Body of pancreas (tissue), 4 donors: ENCODE measurements around the gene HNRNPA0. TPM values are rescaled to one million over a fixed set of nuclear protein-coding genes. Genes with fewer than 3 reads are reported as not detected.
"Not testable (repeated sequence)": the region's sequence is repeated elsewhere in the genome, so short reads cannot be mapped to it uniquely, and the experiment has no call there.

Experiments
- ATAC-seq: fragments of 150-250 bp; one replicate; pipeline ENCODE4 v1.9.1; 2016
- DNase-seq, 4 donors: peaks; one replicate each; pipeline ENCODE4 v3.0.0-alpha.2; 2019
- H3K27ac ChIP-seq, 4 donors: fragments of 200-600 bp; sonication (generic); 1 replicate in 3 of 4; 2 replicates in 1 of 4; pipeline versions ENCODE4 v1.5.1 to v1.6.1; 2016 to 2019; ENCODE audit warnings: mild to moderate bottlenecking in 1 of 4, mixed read lengths in 1 of 4, moderate library complexity in 1 of 4
- H3K27me3 ChIP-seq, 2 donors: fragments of 200-600 bp; sonication (generic); one replicate each; pipeline ENCODE4 v1.6.0; 2016; ENCODE audit warnings: mild to moderate bottlenecking in 1 of 2
- H3K36me3 ChIP-seq, 2 donors: fragments of 200-600 bp; sonication (generic); replicated peaks in 1 of 2; 2 replicates each; pipeline ENCODE4 v1.5.1; 2016; ENCODE audit warnings: low read depth in 2 of 2; ENCODE audit not compliant: insufficient read depth in 1 of 2
- H3K4me1 ChIP-seq: fragments of 200-600 bp; sonication (generic); one replicate; pipeline ENCODE4 v1.6.0; 2016
- H3K4me3 ChIP-seq, 2 donors: fragments of 200-600 bp; sonication (generic); 1 replicate in 1 of 2; 2 replicates in 1 of 2; pipeline ENCODE4 v1.5.1; 2016 to 2019
- H3K9me3 ChIP-seq, 3 donors: fragments of 200-600 bp; sonication (generic); 1 replicate in 2 of 3; 2 replicates in 1 of 3; pipeline ENCODE4 v1.5.1; 2016
- CTCF ChIP-seq, 7 experiments: fragments of 450-650 bp in 4 of 7; fragments of 200-600 bp in 3 of 7; sonication (generic) in 3 of 7; IDR thresholded peaks; one replicate each; pipeline ENCODE4 v1.5.1; 2016 to 2019; ENCODE audit warnings: antibody characterized with exemption in 7 of 7
- POLR2A ChIP-seq, 3 donors: fragments of 450-650 bp; IDR thresholded peaks; one replicate each; pipeline ENCODE4 v1.6.1; 2016; ENCODE audit warnings: antibody characterized with exemption in 3 of 3, mild to moderate bottlenecking in 2 of 3
- WGBS, 2 donors: methylation state at CpG; one replicate each; pipeline ENCODE4 v1.1.5; 2017; 5-methylcytosine and 5-hydroxymethylcytosine counted together
- intact Hi-C: fragments of 100-400 bp; cut with DNase I; formaldehyde crosslinking; loops from one replicate; pipeline ENCODE4 v1.15.1; 2023
- total RNA-seq, 2 donors: library from RNA; depleted of rRNA; stranded (reverse); fragments of >200 nt; gene quantifications; one replicate each; pipeline ENCODE4 v1.1.0, GENCODE V29; 2016

HNRNPA0 gene
- total RNA-seq, 2 donors from 2014 or later: 7.3 TPM

DNA sequence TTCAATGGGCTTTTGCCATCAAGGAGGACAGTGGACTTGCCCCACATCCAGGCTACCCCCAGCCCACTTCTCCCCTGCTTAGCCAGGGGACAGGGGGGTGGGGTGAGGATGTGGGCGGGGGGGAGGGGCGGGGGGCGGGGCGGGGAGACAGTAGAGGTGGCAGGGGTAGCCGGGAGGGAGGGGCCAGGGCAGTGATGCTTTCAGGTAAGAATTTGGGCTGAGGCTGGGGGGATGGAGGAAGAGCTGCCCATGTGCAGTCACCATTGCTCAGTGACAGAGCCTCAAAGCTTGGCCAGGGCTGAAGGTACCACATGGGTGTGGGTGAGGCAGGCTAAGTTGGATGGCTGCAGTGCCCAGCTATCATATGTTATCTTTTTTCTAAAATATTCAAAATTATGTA, 40.7 kb upstream of the HNRNPA0 start:
- H3K27me3 ChIP-seq: no peaks in the 10 kb centered on the region
- ATAC-seq (no peak), DNase-seq (no peak)
- H3K27ac ChIP-seq: no peak overlapping the region
- intact Hi-C loops: no loop called here
- no peaks in the 10 kb centered on the region for H3K36me3 ChIP-seq
- no peak overlapping the region for H3K4me3 ChIP-seq
- 63 to 100% methylated on average over 1 to 5 of the region's 5 CpGs for WGBS, 2 donors
- TF ChIP-seq CTCF (IDR thresholded peaks at IDR 0.05) (no peak), POLR2A (IDR thresholded peaks at IDR 0.05) (no peak)
- H3K9me3 ChIP-seq: no peaks in the 10 kb centered on the region
- peaks cover 8% of the 10 kb centered on the region for H3K4me1 ChIP-seq

DNA sequence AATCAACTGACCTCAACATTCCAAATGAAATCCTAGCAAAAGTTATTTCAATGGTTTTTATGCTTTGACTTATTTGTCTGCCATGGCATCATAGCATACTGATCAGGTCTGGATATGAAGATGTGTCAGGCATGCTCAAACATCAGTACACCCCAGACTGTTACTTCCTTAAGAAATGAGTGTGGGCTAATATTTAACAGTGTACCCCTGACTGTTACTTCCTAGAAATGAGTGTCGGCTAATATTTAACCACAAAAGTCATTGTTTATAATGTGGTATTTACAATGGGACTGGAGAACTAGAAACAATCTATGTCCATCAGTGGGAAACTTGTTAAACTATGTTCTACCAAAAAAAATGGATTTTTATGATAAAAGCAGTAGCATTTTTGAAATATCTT, 38.1 kb upstream of the HNRNPA0 start:
- WGBS, 2 donors: 38 to 40% methylated on average over 1 of the region's 1 CpG
- DNase-seq: no peak
- H3K4me1 ChIP-seq: peaks cover 8% of the 10 kb centered on the region
- ATAC-seq: no peak
- no peak overlapping the region for H3K27ac ChIP-seq
- H3K27me3 ChIP-seq: no peaks in the 10 kb centered on the region
- no peaks in the 10 kb centered on the region for H3K36me3 ChIP-seq
- no peak overlapping the region for H3K4me3 ChIP-seq
- no peaks in the 10 kb centered on the region for H3K9me3 ChIP-seq
- no peak for TF ChIP-seq POLR2A (IDR thresholded peaks at IDR 0.05)
- no peak for TF ChIP-seq CTCF (IDR thresholded peaks at IDR 0.05)
- intact Hi-C loops: no loop called here

GRCh38 chr5:137791799-137792198, 37.6 kb upstream of the HNRNPA0 start:
- H3K9me3 ChIP-seq: no peaks in the 10 kb centered on the region
- peaks cover 8% of the 10 kb centered on the region for H3K4me1 ChIP-seq
- H3K4me3 ChIP-seq: no peak overlapping the region
- H3K27ac ChIP-seq: no peak overlapping the region
- no peaks in the 10 kb centered on the region for H3K36me3 ChIP-seq
- ATAC-seq: no peak
- 72 to 79% methylated on average over 4 of the region's 4 CpGs for WGBS, 2 donors
- H3K27me3 ChIP-seq: no peaks in the 10 kb centered on the region
- TF ChIP-seq CTCF (IDR thresholded peaks at IDR 0.05): no peak
- TF ChIP-seq POLR2A (IDR thresholded peaks at IDR 0.05): no peak
- intact Hi-C loops: no loop called here
- DNase-seq: no peak

- 78 to 79% methylated on average over 2 of the region's 2 CpGs for WGBS, 2 donors
- H3K4me1 ChIP-seq: peaks cover 8% of the 10 kb centered on the region
- no peak for ATAC-seq
- H3K27ac ChIP-seq: no peak overlapping the region
- H3K36me3 ChIP-seq: no peaks in the 10 kb centered on the region
- H3K27me3 ChIP-seq: no peaks in the 10 kb centered on the region
- no peak overlapping the region for H3K4me3 ChIP-seq
- intact Hi-C loops: no loop called here
- TF ChIP-seq POLR2A (IDR thresholded peaks at IDR 0.05): no peak
- H3K9me3 ChIP-seq: no peaks in the 10 kb centered on the region
- DNase-seq: no peak
These were observed 37.2 kb upstream of the HNRNPA0 start for GRCh38 chr5:137791387-137791786.

DNA sequence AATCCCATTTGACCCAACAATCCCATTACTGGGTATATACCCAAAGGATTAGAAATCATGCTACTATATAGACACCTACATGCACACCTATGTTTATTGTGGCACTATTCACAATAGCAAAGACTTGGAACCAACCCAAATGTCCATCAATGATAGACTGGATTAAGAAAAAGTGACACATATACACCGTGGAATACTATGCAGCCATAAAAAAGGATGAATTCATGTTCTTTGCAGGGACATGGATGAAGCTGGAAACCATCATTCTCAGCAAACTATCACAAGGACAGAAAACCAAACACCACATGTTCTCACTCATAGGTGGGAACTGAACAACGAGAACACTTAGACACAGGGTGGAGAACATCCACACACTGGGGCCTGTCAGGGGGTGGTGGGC, 34.4 kb upstream of the HNRNPA0 start:
- H3K27ac ChIP-seq: not testable (repeated sequence)

GRCh38 chr5:137782984-137783536, 28.9 kb upstream of the HNRNPA0 start:
- intact Hi-C loops: no loop called here
- Histone ChIP-seq H3K4me1 (no peaks in the 10 kb centered on the region), H3K27me3 (no peaks in the 10 kb centered on the region), H3K9me3 (no peaks in the 10 kb centered on the region), H3K36me3 (no peaks in the 10 kb centered on the region), H3K27ac (no peak overlapping the region), H3K4me3 (no peak overlapping the region)
- no peak for DNase-seq
- ATAC-seq: no peak
- TF ChIP-seq CTCF (IDR thresholded peaks at IDR 0.05) (no peak), POLR2A (IDR thresholded peaks at IDR 0.05) (no peak)
- WGBS, 2 donors: 73 to 80% methylated on average over 4 of the region's 4 CpGs

More for the DNA sequence above, 34.4 kb upstream of the HNRNPA0 start:
- H3K9me3 ChIP-seq, H3K4me3 ChIP-seq, H3K36me3 ChIP-seq, ATAC-seq, H3K27me3 ChIP-seq, DNase-seq, H3K4me1 ChIP-seq, intact Hi-C loops: not testable (repeated sequence)
- WGBS, 2 donors: 85 to 97% methylated on average over 2 of the region's 2 CpGs
